SK-N-SH treated with all-trans-retinoic acid at 6 μM for 48 hours (cell line): ENCODE measurements around the gene DGKH.

Experiments used
- ARNTL ChIP-seq: fragments of 450-650 bp; formaldehyde crosslinking; IDR thresholded peaks from 2 replicates; pipeline ENCODE4 v1.5.0; 2020; ENCODE audit warnings: low read depth, mild to moderate bottlenecking, moderate library complexity, borderline replicate concordance
- ESRRG ChIP-seq: fragments of 250-450 bp; sonication (Bioruptor Pico); IDR thresholded peaks from 2 replicates; pipeline ENCODE4 v1.6.1; 2021; ENCODE audit warnings: mild to moderate bottlenecking
- OSR1 ChIP-seq: fragments of 250-450 bp; sonication (Bioruptor Pico); IDR thresholded peaks from 2 replicates; pipeline ENCODE4 v1.8.0; 2022; ENCODE audit warnings: moderate library complexity, mild to moderate bottlenecking, inconsistent platforms
- RARB ChIP-seq: fragments of 250-450 bp; sonication (Bioruptor Pico); IDR thresholded peaks from 2 replicates; pipeline ENCODE4 v1.8.0; 2021; ENCODE audit warnings: mild to moderate bottlenecking, moderate library complexity
- SNAI2 ChIP-seq: fragments of 250-450 bp; sonication (Bioruptor Pico); IDR thresholded peaks from 2 replicates; pipeline ENCODE4 v1.5.0; 2020; ENCODE audit warnings: mild to moderate bottlenecking, moderate library complexity
- ZC3H10 ChIP-seq: fragments of 250-450 bp; sonication (Bioruptor Pico); IDR thresholded peaks from 2 replicates; pipeline ENCODE4 v1.5.1; 2021; ENCODE audit warnings: mild to moderate bottlenecking, moderate library complexity
- ZFP3 ChIP-seq: fragments of 250-450 bp; sonication (Bioruptor Pico); IDR thresholded peaks from 2 replicates; pipeline ENCODE4 v1.5.0; 2020; ENCODE audit warnings: mild to moderate bottlenecking, moderate library complexity
- ZNF565 ChIP-seq: fragments of 450-650 bp; formaldehyde crosslinking; conservative IDR thresholded peaks from 2 replicates; pipeline ENCODE4 v1.5.0; 2020; ENCODE audit warnings: low read depth, mild to moderate bottlenecking, moderate library complexity
- ZNF8 ChIP-seq: fragments of 450-650 bp; formaldehyde crosslinking; IDR thresholded peaks from 2 replicates; pipeline ENCODE4 v1.5.0; 2020; ENCODE audit warnings: mild to moderate bottlenecking, moderate library complexity
- TF ChIP-seq, protein P1 (sequence below): fragments of 250-450 bp; sonication (Bioruptor Pico); IDR thresholded peaks from 2 replicates; pipeline ENCODE4 v1.8.0; 2020; ENCODE audit warnings: mild to moderate bottlenecking, moderate library complexity, borderline replicate concordance
- TF ChIP-seq, protein P2 (sequence below): fragments of 250-450 bp; sonication (Bioruptor Pico); IDR thresholded peaks from 2 replicates; pipeline ENCODE4 v1.5.1; 2020; ENCODE audit warnings: low read depth, mild to moderate bottlenecking, moderate library complexity

DNA sequence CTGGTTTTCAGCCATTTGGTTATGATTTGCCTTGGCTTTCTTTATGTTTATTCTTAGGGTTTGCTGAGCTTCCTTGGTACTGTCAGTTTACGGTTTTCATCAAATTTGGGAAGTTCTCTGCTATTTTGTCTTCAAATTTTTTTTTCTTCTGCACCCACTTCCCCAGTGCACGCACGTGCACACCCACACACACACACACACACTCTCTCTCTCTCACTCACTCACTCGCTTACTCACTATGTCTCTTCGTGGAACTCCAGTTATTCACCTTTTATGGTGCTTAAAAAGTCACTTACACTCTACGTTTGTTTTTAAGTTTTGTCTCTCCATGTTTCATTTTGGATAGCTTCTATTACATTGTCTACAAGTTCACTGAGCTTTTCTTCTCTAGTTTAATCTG, 230.6 kb downstream of the DGKH start:
- TF ChIP-seq, protein P1, sequence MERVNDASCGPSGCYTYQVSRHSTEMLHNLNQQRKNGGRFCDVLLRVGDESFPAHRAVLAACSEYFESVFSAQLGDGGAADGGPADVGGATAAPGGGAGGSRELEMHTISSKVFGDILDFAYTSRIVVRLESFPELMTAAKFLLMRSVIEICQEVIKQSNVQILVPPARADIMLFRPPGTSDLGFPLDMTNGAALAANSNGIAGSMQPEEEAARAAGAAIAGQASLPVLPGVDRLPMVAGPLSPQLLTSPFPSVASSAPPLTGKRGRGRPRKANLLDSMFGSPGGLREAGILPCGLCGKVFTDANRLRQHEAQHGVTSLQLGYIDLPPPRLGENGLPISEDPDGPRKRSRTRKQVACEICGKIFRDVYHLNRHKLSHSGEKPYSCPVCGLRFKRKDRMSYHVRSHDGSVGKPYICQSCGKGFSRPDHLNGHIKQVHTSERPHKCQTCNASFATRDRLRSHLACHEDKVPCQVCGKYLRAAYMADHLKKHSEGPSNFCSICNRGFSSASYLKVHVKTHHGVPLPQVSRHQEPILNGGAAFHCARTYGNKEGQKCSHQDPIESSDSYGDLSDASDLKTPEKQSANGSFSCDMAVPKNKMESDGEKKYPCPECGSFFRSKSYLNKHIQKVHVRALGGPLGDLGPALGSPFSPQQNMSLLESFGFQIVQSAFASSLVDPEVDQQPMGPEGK (CRISPR knock-in tag): no peak
- TF ChIP-seq SNAI2 (CRISPR knock-in tag) (no peak), ZFP3 (no peak), ZNF8 (CRISPR knock-in tag) (no peak), ESRRG (no peak), ZNF565 (CRISPR knock-in tag) (no peak), OSR1 (no peak), RARB (CRISPR knock-in tag) (no peak), ARNTL (CRISPR knock-in tag) (no peak), ZC3H10 (no peak)
- TF ChIP-seq, protein P2, sequence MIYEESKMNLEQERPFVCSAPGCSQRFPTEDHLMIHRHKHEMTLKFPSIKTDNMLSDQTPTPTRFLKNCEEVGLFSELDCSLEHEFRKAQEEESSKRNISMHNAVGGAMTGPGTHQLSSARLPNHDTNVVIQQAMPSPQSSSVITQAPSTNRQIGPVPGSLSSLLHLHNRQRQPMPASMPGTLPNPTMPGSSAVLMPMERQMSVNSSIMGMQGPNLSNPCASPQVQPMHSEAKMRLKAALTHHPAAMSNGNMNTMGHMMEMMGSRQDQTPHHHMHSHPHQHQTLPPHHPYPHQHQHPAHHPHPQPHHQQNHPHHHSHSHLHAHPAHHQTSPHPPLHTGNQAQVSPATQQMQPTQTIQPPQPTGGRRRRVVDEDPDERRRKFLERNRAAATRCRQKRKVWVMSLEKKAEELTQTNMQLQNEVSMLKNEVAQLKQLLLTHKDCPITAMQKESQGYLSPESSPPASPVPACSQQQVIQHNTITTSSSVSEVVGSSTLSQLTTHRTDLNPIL: no peak
